GM18907 (cell line): Measurements from ENCODE around the gene TP53I11.

Experiments
- ATAC-seq: cut with Tn5 transposase; IDR thresholded peaks from one replicate; pipeline ENCODE4 v1.9.1; 2021; ENCODE audit warnings: mild to moderate bottlenecking, moderate library complexity; ENCODE audit not compliant: unreplicated experiment

TP53I11 gene, protein sequence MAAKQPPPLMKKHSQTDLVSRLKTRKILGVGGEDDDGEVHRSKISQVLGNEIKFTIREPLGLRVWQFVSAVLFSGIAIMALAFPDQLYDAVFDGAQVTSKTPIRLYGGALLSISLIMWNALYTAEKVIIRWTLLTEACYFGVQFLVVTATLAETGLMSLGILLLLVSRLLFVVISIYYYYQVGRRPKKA

DNA sequence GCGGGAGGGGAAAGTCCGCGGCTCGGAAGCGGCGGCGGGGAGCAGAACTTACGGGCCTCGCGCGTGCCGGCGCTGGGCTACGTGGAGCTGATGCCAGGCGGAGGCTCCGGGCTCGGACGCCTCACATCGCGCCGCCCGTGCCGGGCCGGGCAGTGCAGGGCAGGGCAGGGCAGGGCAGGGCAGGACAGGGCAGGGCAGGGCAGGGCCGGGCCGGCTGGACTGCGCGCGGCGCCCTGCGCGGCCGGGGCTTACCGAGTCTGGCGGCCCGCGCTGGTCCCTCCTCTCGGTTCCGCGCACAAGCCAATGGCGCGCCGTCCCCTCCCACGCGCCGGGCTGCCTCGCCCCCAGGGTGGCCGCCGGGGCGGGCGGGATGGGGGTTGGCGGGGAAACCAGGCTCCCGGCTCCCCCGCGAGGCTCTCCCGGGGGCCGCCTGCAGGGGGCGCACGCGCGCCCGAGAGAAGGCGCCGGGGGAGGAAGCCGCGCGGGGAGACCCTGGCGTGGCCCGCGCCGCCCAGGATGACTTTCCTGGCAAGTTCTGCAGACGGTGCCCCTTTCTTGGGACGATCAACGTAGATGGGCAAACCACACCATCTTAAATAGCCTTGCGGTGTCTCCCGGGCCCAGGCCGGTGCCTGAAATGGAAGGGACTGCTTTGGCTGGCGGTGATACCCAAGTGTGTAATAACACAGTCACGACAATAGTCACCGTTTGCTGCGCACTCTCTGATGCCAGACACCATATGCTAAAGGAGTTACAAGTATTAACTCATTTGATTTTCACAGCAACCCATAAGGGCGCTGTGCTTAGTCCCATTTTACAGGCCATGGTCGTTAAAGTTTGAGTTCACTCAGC, at the start of gene TP53I11:
Gene TP53I11 (minus strand): TSS at position 259 of the 852 bp plus-strand sequence. CDS start 12,548 bp downstream, outside the sequence.
- no peak for ATAC-seq

DNA sequence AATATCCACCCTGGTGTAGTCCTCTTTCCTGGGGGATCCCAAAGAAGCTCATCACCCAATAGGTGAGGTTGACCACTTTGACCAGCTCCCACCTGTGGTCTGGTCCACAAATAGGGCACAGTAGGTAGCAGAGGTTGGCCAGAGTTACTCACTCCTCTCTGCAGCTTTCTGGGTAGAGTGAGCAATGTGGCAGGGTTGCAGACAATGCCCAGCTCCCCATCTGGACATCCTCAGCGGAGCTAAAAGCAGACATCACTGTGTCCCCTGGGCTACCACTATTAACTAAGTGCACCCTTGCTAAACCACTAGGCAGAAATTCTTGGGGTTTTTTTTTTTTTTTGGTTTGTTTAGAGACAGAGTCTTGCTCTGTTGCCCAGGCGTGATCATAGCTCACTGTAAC, 48.4 kb upstream of the TP53I11 start:
- ATAC-seq = no peak

DNA sequence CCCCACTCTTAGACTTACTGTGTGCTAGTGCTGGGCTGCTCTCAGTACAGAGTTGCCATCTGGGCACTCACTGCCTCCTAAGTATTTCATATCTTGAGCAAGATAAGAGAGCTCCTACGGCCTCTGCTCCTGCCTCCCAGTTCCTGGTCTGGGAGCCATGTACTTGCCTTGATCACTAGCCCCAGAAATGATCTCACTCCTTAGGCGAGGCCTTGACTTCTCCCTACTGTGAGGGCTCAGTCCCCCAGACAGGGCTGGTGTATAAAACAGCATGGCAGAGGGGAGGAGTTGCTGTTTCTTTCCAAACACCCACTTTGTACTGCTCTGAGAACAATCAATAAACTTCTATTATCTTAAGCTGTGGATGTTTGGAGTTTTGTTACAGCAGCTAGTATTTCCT, 47.4 kb upstream of the TP53I11 start:
- no peak for ATAC-seq

DNA sequence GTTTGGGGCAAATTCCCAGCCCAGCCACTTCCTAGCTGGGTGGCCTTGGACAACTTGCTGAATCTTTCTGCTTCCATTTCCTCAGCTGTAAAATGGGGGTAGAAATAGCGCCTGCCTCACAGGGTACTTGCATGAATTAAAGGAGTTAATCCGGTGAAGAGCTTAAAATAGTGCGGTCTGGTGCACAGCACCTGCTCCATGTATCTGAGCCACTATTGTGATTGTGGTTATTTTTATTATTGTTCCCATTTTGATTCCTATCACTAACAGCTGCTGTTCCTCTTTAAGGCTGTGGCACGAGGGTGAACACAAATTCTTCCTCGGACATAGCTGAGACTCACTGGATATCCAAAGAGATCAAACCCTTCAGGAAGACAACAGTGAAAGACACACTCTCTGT, 46.9 kb upstream of the TP53I11 start:
- ATAC-seq = no peak

DNA sequence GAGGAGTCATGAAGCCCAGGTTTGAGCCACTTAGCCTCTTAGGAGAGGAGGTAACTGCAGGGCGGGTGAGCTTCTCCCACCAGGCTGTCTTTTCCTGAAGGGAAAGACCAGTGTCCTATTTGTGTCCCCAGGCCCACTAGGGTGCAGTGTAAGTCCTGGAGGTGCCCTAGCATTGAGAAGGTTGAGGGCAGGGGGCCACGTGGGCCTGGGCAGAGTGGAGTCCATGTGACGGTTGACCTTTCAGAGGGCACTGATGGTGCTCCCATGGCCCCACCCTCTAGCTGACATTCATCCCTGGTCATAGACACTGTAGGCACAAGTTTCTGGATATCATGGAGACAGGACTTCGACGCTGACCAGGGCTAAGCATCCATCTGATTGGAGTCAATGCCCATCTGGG, 44.1 kb upstream of the TP53I11 start:
- no peak for ATAC-seq

DNA sequence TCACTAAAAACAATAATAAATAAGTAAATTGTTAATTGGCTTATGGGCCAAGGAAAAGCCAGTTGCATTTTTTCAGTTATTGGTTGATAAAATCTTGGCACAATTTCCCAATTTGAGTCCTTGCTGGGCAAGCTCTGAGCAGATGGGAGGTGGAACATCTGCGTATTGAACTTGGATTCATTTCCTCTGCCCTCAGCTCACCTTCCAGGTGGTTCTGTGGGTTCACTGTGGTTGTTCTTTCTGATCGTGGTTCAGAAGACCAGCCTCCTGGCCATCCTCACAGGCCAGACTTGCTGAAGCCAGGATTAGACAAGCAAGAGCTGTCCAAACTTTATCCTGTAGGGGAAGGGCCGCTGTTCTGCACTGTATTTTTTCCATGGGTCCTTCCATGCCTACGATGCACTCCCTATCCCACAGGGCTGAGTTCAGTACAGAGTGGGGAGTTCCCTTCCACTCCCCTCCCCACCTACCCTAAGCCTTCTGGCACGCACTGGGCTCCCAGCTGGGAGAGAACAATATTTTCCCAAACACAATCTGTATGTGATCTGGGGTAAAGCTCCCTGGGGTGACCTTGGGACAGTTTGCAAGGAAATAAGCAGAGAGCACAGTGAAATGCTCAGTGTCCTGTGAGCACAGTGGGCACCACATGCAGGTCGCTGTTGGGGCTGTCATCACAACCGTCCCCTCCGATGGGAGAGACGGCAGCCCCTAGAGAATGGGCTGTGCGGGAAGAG, 43.5 kb upstream of the TP53I11 start:
- no peak for ATAC-seq

DNA sequence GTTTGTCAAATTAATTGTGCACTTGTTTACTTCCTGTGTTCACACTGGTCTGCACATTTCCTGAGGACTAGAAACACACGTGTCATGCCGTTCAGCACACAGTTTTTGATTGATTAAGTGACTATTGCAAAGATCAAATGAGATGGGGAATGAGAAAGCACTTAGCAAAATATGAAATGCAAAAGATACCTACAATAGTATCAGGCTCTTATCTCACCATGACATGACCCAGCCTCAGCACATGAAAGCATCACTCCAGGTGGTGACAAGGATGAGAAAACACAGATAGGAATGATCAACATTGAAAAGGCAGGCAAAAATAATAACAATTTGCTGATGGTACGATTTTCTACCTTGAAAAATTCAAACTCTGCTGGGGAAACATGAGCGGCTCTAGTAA, 42.1 kb upstream of the TP53I11 start:
- no peak for ATAC-seq

DNA sequence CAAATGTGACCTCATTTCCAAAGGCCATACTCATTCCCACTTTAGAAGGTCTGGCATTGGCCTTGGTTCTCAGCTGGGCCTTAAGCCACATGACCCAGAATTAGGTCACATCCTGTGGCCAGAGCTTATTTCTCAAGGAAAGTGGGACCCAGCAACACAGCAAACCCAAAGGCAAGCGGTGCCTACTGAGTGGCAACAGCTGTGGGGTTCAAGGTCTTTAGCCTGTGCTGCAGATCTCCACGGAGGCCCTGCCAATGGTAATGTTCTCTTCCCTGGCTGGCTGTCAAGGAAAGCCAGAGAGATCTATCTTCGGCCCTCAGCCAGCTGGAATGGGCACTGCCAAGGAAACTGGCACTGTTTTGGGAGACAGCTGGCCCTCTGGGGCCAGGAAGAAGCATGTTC, 41.5 kb upstream of the TP53I11 start:
- ATAC-seq = no peak

DNA sequence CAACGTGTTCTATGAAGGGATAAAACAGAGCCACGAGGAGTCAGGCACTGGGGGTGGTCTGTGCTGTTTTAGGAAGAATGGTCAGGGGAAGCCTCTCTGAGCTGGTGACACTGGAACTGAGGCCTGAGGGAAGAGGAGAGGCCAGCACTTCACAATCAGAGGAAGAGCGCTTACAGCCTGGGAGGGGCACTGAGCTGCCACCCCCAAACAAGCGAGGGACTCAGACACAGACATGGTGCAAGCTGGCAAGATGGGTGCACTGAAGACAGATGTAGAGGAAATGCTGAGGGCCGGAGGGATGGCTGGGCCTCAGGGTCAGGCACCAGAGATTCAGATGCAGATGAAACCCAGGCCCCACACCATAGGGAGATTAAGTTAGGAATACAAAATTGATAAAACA, 40.0 kb upstream of the TP53I11 start:
- ATAC-seq = no peak

DNA sequence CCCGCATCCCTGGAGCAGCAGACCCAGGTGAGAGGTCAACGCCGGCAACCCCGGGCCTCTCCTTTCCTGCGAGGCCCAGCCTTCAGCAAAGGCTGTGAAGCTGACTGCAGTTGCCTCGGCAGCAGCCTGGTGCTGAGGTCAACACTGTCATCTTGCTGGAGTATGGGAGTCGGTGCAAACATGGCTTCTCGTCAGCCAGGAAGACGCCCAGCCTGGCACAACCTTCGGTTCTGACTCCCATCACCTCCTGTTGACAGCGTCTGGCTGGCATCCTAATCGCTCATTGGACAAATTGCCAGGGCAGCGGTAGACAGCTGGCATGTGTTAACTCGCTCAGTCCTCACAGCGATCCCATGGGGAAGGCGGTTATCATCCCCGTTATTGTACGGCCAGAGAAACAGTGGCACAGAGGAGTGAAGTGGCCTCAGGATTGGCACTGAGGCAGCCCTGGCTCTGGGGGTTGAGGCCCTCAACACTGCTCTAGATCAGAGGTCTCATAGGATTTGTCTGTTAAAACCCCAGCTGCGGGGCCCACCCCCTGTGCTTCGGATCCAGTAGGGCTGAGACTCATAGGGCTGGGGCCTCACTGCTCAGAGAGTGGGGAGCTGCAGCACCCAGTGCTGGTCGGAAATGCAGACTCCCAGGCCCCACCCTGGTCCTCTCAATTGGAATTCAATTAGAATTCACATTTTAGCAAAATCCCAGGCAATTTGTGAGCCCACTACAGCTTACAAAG, 39.3 kb upstream of the TP53I11 start:
- no peak for ATAC-seq

DNA sequence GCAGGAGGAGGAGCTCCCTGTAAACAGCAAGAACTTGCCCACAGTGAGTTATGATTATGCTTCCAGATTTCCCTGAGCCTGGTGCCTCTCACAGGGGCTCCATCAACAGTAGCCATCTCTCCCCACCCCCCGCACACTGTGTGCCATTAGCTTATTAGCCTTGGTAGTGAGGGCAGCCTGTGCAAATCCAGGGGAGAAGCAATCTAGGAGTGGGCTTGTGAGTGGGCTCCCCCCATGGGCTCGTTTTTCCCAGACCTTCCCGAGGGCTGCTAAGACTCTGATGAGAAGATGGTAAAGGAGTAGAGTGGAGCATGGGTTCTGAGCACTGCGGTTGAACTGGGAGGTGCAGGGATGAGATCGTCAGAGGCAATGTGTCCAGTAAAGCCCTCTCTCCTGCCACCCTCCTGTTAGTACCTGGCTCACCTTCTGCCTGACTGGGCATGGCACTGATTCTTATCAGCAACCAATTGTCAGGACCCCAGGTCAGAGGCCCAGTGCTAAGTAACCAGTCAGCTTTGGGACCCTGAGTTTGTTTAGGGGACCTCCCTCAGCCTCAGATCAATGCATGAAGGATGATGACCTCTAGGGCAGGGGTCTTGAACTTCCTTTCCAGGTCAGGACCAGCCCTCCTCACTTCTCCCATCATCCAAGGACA, 38.4 kb upstream of the TP53I11 start:
- ATAC-seq = no peak

DNA sequence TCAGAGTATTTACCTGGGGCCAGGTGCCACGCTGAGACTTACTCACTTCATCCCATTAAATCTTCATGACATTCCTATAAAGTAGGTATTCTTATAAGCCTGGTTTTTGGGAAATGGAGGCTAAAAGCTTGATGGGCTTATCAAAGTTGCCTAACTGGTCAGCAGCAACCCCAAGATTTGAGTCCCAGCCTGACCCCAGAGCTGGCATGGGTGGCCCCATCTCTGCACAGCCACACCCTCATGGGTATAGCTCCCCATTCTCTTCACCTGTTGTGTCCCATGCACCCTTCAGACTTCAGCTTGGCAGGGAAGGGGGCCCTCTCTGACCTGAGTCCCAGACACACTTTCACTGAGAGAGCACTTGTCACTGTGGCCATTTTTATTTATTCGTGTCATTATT, 37.4 kb upstream of the TP53I11 start:
- no peak for ATAC-seq

DNA sequence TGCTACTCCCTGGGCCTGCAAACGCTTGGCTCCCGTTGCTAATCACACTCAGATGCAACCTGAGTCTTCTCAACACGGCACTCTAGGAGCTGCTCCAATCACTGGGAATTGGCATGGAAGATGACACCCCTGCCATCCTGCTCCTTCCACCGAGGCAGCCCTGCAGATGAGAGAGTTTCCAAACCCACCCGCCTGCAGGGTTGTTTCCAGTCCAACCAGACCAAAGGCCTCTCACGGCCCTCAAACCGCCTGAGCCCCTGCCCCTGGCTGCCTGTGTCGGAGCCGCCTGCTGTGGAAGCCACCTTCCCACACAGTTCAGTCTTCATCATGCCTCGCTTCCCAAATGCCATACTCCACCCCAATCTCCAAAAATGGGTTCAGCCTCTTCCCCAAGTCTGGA, 36.8 kb upstream of the TP53I11 start:
- ATAC-seq = no peak

DNA sequence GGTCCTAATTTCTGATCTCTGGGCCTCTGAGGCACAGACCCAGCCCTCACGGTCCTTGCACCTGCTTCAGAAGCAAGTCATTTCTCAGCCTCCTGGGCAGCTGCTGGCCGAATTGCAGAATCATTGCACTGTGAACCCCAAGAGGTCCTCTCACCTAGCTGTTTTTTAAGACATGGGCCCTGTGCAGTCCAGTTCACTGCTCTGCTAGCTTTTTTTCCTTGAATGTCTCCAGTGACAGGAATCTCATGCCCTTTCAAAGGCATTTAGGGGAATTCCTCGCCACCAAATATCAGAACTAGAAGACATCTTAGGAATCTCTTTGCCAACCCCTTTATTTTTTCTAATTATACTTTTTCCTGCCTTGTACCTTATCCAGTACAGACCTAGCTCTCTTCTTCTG, 35.6 kb upstream of the TP53I11 start:
- ATAC-seq = no peak

DNA sequence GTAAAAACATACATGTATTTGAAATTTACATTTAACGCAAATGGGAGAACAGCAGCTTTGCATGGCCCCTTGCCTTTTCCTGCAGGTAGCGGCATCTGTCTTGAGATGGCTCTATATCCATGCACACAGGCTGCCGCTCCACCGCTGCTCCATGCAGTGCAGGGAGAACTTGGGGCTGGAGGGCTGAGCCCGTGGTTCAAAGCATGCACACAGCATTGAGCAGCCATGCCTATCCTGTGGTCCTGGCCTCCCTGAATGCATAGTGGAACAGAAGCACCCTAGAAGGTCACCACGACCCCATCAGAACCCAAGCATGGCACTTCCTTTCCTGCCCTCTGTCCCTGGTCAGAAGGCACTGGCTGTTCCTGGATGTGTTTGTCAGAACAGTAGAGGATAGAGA, 35.0 kb upstream of the TP53I11 start:
- ATAC-seq = no peak

DNA sequence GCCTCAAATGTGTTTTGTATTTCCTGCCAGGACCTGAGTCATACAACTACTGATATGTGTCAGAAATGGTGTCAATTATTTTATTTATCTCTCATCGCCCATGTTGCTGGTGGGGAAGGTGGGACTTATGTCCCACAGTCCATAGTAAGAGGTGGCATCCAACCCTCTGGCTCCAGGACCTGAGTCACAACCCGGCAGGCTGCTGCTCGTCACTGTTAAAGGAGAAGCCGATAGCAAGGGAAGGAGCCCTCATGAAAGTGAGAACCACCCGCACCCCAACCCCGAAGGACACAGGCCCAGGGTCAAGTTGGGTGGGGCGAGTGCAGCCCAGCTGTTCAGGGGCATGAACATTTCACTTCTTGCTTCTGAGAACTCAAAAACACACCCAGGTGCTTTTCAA, 33.1 kb upstream of the TP53I11 start:
- no peak for ATAC-seq

DNA sequence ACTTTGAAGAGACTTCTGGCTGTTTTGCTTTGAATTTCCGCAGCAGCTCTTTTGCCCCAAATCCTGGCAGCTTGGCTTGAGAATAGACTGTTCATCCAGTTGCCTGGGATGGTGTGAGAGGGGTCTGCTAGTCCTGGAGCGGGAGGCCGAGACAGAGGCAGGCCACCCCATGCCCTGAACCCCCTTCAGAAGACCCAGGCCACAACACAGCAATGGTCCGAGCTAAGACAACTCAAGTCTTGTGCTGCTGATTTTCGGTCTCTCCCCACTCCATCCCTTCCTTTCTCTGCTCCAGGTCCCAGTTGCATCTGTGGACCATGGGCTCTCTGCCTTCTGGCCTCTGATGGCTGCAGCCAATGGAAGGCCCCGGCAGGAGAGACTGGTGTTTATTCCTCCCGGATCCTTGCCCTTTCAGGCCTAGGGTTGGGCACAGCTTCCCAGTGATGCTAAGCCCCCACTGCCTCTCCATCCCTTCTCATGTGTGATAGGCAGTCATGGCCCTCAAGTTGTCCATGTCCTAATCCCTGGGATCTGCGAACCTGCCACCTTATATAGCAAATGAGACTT, 31.9 kb upstream of the TP53I11 start:
- no peak for ATAC-seq

DNA sequence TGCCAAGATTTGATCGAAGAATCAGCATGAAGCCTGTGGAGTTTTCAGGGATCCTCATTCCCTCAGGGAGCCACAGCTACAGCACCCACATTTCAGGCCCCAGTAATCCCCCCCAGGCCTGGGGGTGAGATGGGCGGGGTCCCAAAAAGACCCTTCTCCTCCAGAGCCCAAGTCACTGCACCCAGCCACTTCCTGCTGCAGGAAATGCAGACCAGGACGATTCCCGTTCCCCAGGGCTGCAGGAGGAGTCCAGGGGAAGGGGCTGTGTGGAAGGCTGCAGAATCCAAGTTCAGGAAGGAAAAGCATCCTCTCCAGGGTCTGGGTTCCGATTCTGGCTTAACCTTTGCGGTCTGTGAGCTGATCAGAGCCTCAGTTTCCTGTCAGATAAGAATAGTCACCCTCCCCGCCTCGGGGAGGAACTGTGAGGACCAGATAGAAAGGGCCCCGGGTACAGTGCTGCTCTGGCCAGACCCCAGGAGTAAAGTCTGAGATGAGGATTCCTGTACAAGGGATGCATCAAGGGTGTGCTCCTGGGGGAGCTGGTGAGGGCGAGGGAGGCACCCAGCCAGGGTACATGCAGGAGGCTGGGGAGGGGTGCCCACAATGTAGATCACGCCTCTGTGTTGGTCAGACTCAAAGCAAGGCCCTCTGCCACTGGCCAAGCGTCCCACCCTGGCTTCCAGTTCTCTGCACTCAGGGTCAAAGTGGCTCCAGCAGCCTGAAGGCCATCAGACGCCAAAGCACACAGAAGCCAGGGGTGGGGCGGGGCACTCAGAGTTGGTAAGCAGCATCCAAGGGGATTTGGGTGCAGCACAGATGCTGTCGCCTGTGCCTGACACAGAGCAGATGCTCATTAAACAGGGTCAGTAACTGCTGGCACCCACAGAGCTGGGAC, 30.1 kb upstream of the TP53I11 start:
- no peak for ATAC-seq
